ENCODE results near the gene MAP3K5. TPM values are rescaled to one million over a fixed set of nuclear protein-coding genes. Genes with fewer than 3 reads are reported as not detected.
A peak's percentile ranks its signal among the peaks of the same experiment; 100 is the strongest.

MAP3K5 gene
- 2.1 and 2.3 TPM in 2 replicates for total RNA-seq (2022)
- Bru-seq, nascent RNA, result percentile 46 among the genes with signal in this experiment
- percentile 44 among the genes with signal in this experiment for BruChase-seq, experiment 1, labeled RNA remaining after a 2-hour chase
- percentile 42 among the genes with signal in this experiment for BruChase-seq, experiment 2, labeled RNA remaining after a 6-hour chase
- long read RNA-seq, full-length matches to known transcripts, result 4 of 8 reads
- long read RNA-seq, partial matches to known transcripts, result 0 of 8 reads
- long read RNA-seq, other reads (novel, unspliced or antisense), result 4 of 8 reads

- Histone ChIP-seq H3K9me3 (no peaks in the 10 kb centered on the region), H3K4me1 (no peaks in the 10 kb centered on the region), H3K36me3 (ENCODE audit: control insufficient read depth, insufficient read depth, low read length) (no peaks in the 10 kb centered on the region), H3K4me3 (ENCODE audit: low read depth, low read length) (peak within 1 kb of the TSS; percentile 60), H3K27me3 (replicated peaks; ENCODE audit: control insufficient read depth, insufficient read depth, low read length) (no peaks in the 10 kb centered on the region)
- H3K27me3 Mint-ChIP-seq (ENCODE audit: insufficient read depth, unreplicated experiment), result no peaks in the 10 kb centered on the region
- peak within 1 kb of the TSS; percentile 99 for H3K4me3 Mint-ChIP-seq (ENCODE audit: unreplicated experiment)
- H3K9me3 Mint-ChIP-seq (ENCODE audit: unreplicated experiment), result no peaks in the 10 kb centered on the region
- no peaks in the 10 kb centered on the region for H3K36me3 Mint-ChIP-seq (ENCODE audit: insufficient read depth, unreplicated experiment)
- intact Hi-C loops (cut with micrococcal nuclease; ENCODE audit: unreplicated experiment), result loop anchor here (1.0 to 5.0 kb wide), 4 partner anchors 135 to 242 kb away; partner anchors contain the start of gene MAP7
- BruUV-seq (replicated peaks), result no TSS peak
- TF ChIP-seq CTCF (IDR thresholded peaks at IDR 0.05; ENCODE audit: insufficient read depth in 1 of 2, low read depth in 1 of 2, low read length in 1 of 2, severe bottlenecking in 1 of 2, unreplicated experiment in 1 of 2), result peak; percentile 45 to 89
- H3K27ac Mint-ChIP-seq (ENCODE audit: unreplicated experiment), result peak within 1 kb of the TSS; percentile 89
- peak; percentile 83 to 94 for DNase-seq
- POLR2A ChIA-PET, result interaction anchor here (0.6 to 1.4 kb wide), 2 partner anchors 148 to 152 kb away, joined by 3 to 8 read pairs; no protein-coding TSS in a partner anchor
- H3K4me1 Mint-ChIP-seq (ENCODE audit: low read depth, unreplicated experiment), result no peaks in the 10 kb centered on the region
- CTCF ChIA-PET, result interaction anchor here (0.5 to 2.3 kb wide), 41 partner anchors 10 to 242 kb away, joined by 3 to 188 read pairs (median 4); partner anchors contain the start of genes MAP7, PEX7 and SLC35D3
Measured at GRCh38 chr6:136792410-136793262, at the start of gene MAP3K5. Gene MAP3K5, minus strand, starts transcription at chr6:136792477. Its CDS starts 320 bp downstream, at chr6:136792157.

- H3K4me1 Mint-ChIP-seq (ENCODE audit: low read depth, unreplicated experiment), result peaks cover 7% of the 10 kb centered on the region
- no peaks in the 10 kb centered on the region for H3K27me3 ChIP-seq (replicated peaks; ENCODE audit: control insufficient read depth, insufficient read depth, low read length)
- CTCF ChIA-PET, result no interaction called here
- H3K36me3 Mint-ChIP-seq (ENCODE audit: insufficient read depth, unreplicated experiment), result no peaks in the 10 kb centered on the region
- H3K4me1 ChIP-seq, result no peaks in the 10 kb centered on the region
- H3K27ac Mint-ChIP-seq (ENCODE audit: unreplicated experiment), result no peak overlapping the region
- H3K27me3 Mint-ChIP-seq (ENCODE audit: insufficient read depth, unreplicated experiment), result no peaks in the 10 kb centered on the region
- no peaks in the 10 kb centered on the region for H3K9me3 ChIP-seq
- H3K4me3 Mint-ChIP-seq (ENCODE audit: unreplicated experiment), result no peak overlapping the region
- no peak for TF ChIP-seq CTCF (IDR thresholded peaks at IDR 0.05; ENCODE audit: insufficient read depth in 1 of 2, low read depth in 1 of 2, low read length in 1 of 2, severe bottlenecking in 1 of 2, unreplicated experiment in 1 of 2)
- no peaks in the 10 kb centered on the region for H3K9me3 Mint-ChIP-seq (ENCODE audit: unreplicated experiment)
- POLR2A ChIA-PET, result no interaction called here
- no peak for DNase-seq
- H3K4me3 ChIP-seq (ENCODE audit: low read depth, low read length), result no peak overlapping the region
- H3K36me3 ChIP-seq (ENCODE audit: control insufficient read depth, insufficient read depth, low read length), result no peaks in the 10 kb centered on the region
- BruUV-seq (replicated peaks), result no TSS peak
- intact Hi-C loops (cut with micrococcal nuclease; ENCODE audit: unreplicated experiment), result no loop called here
Measured at GRCh38 chr6:136840276-136841001, 48.2 kb upstream of the MAP3K5 start.
